ENCODE data around the gene CCL13. TPM values are rescaled to one million over a fixed set of nuclear protein-coding genes. Genes with fewer than 3 reads are reported as not detected.

CCL13 gene
- total and polyA plus RNA-seq, 2 of the 8 experiments (the other 6 are each of a cell fraction or from before 2014, with no cell fraction given), result not detected

- TF ChIP-seq MAX (IDR thresholded peaks at IDR 0.05) (no peak), MAFK (IDR thresholded peaks at IDR 0.05; ENCODE audit: low read depth, low read length) (no peak), BRCA1 (IDR thresholded peaks at IDR 0.05; ENCODE audit: low read depth, low read length) (no peak)
Measured at GRCh38 chr17:34369571-34369970, 13.3 kb downstream of the CCL13 start (continued).
